T-helper 17 cell (primary cell): ENCODE measurements around the gene SUFU. TPM values are rescaled to one million over a fixed set of nuclear protein-coding genes. Genes with fewer than 3 reads are reported as not detected.
"Not testable (repeated sequence)": the region's sequence is repeated elsewhere in the genome, so short reads cannot be mapped to it uniquely, and the experiment has no call there.

ENCODE experiments used
- ATAC-seq: fragments of 150-1000 bp; cut with Tn5 transposase; 2 replicates; pipeline ENCODE4 v1.10.0; 2021; ENCODE audit warnings: mild to moderate bottlenecking, moderate library complexity
- DNase-seq, 3 donors: peaks; one replicate each; pipeline versions ENCODE4 v3.0.0 to v3.0.0-alpha.2; 2020 to 2021
- H3K9me3 ChIP-seq: one replicate; pipeline ENCODE4 v1.7.0; 2013; ENCODE audit warnings: low read length, mild to moderate bottlenecking; ENCODE audit not compliant: control insufficient read depth, poor library complexity, severe bottlenecking
- H3K27ac Mint-ChIP-seq: one replicate; pipeline ENCODE4 v1.8.0; 2022; ENCODE audit warnings: mild to moderate bottlenecking, moderate library complexity, mixed read lengths
- H3K27me3 Mint-ChIP-seq: one replicate; pipeline ENCODE4 v1.8.0; 2022; ENCODE audit warnings: mixed read lengths
- H3K36me3 Mint-ChIP-seq: one replicate; pipeline ENCODE4 v1.8.0; 2022; ENCODE audit warnings: low read depth, mixed read lengths
- H3K4me1 Mint-ChIP-seq: one replicate; pipeline ENCODE4 v1.8.0; 2022; ENCODE audit warnings: mild to moderate bottlenecking, mixed read lengths
- H3K4me3 Mint-ChIP-seq: one replicate; pipeline ENCODE4 v1.8.0; 2022; ENCODE audit warnings: mild to moderate bottlenecking, moderate library complexity, mixed read lengths
- total RNA-seq, 4 donors: library from RNA in 2 of 4; stranded (reverse) in 2 of 4; gene quantifications; one replicate each; pipeline ENCODE4 v1.2.3 and lab custom pipeline; 2022 to 2026

SUFU gene
- total RNA-seq, 2 donors from 2014 or later: 14.4 to 16.4 TPM

GRCh38 chr10:102661658-102662028 lies 157.9 kb downstream of the SUFU start:
- DNase-seq (no peak), ATAC-seq (peak; percentile 16)
- H3K27ac Mint-ChIP-seq: peak overlapping the region; percentile 83
- H3K27me3 Mint-ChIP-seq: no peaks in the 10 kb centered on the region
- H3K36me3 Mint-ChIP-seq: no peaks in the 10 kb centered on the region
- H3K4me3 Mint-ChIP-seq: peak overlapping the region; percentile 80
- no peaks in the 10 kb centered on the region for H3K9me3 ChIP-seq
- peaks cover 29% of the 10 kb centered on the region for H3K4me1 Mint-ChIP-seq

GRCh38 chr10:102665904-102666509 lies 162.2 kb downstream of the SUFU start:
- ATAC-seq (no peak), DNase-seq (no peak)
- Mint-ChIP-seq H3K27ac (no peak overlapping the region), H3K4me3 (no peak overlapping the region), H3K4me1 (peaks cover 24% of the 10 kb centered on the region), H3K36me3 (no peaks in the 10 kb centered on the region), H3K27me3 (no peaks in the 10 kb centered on the region)
- H3K9me3 ChIP-seq: no peaks in the 10 kb centered on the region

GRCh38 chr10:102667411-102667810 lies 163.6 kb downstream of the SUFU start:
- not testable (repeated sequence) for DNase-seq, H3K27me3 Mint-ChIP-seq, ATAC-seq, H3K36me3 Mint-ChIP-seq, H3K9me3 ChIP-seq
- Mint-ChIP-seq H3K4me1 (peaks cover 15% of the 10 kb centered on the region), H3K27ac (peak overlapping the region; percentile 86), H3K4me3 (peak overlapping the region; percentile 78)

- Mint-ChIP-seq H3K4me1 (peaks cover 18% of the 10 kb centered on the region), H3K4me3 (peak overlapping the region; percentile 52), H3K36me3 (no peaks in the 10 kb centered on the region), H3K27me3 (no peaks in the 10 kb centered on the region), H3K27ac (peak overlapping the region; percentile 86)
- DNase-seq (no peak), ATAC-seq (peak; percentile 61)
- H3K9me3 ChIP-seq: no peaks in the 10 kb centered on the region
Measured at GRCh38 chr10:102668326-102669107, 164.7 kb downstream of the SUFU start.

- Mint-ChIP-seq H3K27ac (peak overlapping the region; percentile 24), H3K27me3 (no peaks in the 10 kb centered on the region), H3K4me1 (peaks cover 26% of the 10 kb centered on the region), H3K4me3 (no peak overlapping the region), H3K36me3 (no peaks in the 10 kb centered on the region)
- H3K9me3 ChIP-seq: no peaks in the 10 kb centered on the region
- ATAC-seq: no peak
- no peak for DNase-seq
Measured at GRCh38 chr10:102669206-102670064, 165.7 kb downstream of the SUFU start.

GRCh38 chr10:102670065-102670670 lies 166.4 kb downstream of the SUFU start:
- peaks cover 32% of the 10 kb centered on the region for H3K4me1 Mint-ChIP-seq
- no peaks in the 10 kb centered on the region for H3K27me3 Mint-ChIP-seq
- H3K27ac Mint-ChIP-seq: peak overlapping the region; percentile 39
- no peak for DNase-seq
- ATAC-seq: no peak
- no peaks in the 10 kb centered on the region for H3K9me3 ChIP-seq
- H3K36me3 Mint-ChIP-seq: no peaks in the 10 kb centered on the region
- no peak overlapping the region for H3K4me3 Mint-ChIP-seq

- H3K4me1 Mint-ChIP-seq: peaks cover 37% of the 10 kb centered on the region
- DNase-seq: no peak
- no peak overlapping the region for H3K4me3 Mint-ChIP-seq
- no peaks in the 10 kb centered on the region for H3K27me3 Mint-ChIP-seq
- no peaks in the 10 kb centered on the region for H3K36me3 Mint-ChIP-seq
- H3K27ac Mint-ChIP-seq: peak overlapping the region; percentile 39
- H3K9me3 ChIP-seq: no peaks in the 10 kb centered on the region
- ATAC-seq: no peak
Measured at GRCh38 chr10:102670871-102671434, 167.2 kb downstream of the SUFU start.

GRCh38 chr10:102673236-102673818 lies 169.6 kb downstream of the SUFU start:
- ATAC-seq (no peak), DNase-seq (no peak)
- Mint-ChIP-seq H3K27me3 (no peaks in the 10 kb centered on the region), H3K36me3 (no peaks in the 10 kb centered on the region), H3K4me1 (peaks cover 29% of the 10 kb centered on the region), H3K4me3 (peak overlapping the region; percentile 90), H3K27ac (peak overlapping the region; percentile 95)
- no peaks in the 10 kb centered on the region for H3K9me3 ChIP-seq

GRCh38 chr10:102673819-102674511 lies 170.2 kb downstream of the SUFU start:
- Mint-ChIP-seq H3K27me3 (no peaks in the 10 kb centered on the region), H3K4me1 (peaks cover 30% of the 10 kb centered on the region), H3K4me3 (peak overlapping the region; percentile 90), H3K36me3 (no peaks in the 10 kb centered on the region), H3K27ac (peak overlapping the region; percentile 95)
- peak; percentile 43 to 65 (median 53) for DNase-seq
- no peaks in the 10 kb centered on the region for H3K9me3 ChIP-seq
- ATAC-seq: peak; percentile 94

- Mint-ChIP-seq H3K27me3 (no peaks in the 10 kb centered on the region), H3K27ac (peak overlapping the region; percentile 95), H3K4me1 (peaks cover 30% of the 10 kb centered on the region), H3K36me3 (no peaks in the 10 kb centered on the region), H3K4me3 (peak overlapping the region; percentile 90)
- DNase-seq (no peak), ATAC-seq (peak; percentile 67)
- no peaks in the 10 kb centered on the region for H3K9me3 ChIP-seq
Measured at GRCh38 chr10:102674566-102674965, 170.8 kb downstream of the SUFU start.

GRCh38 chr10:102675011-102675665 lies 171.4 kb downstream of the SUFU start:
- peak overlapping the region; percentile 95 for H3K27ac Mint-ChIP-seq
- no peak for DNase-seq
- no peaks in the 10 kb centered on the region for H3K36me3 Mint-ChIP-seq
- peak; percentile 12 for ATAC-seq
- peak overlapping the region; percentile 90 for H3K4me3 Mint-ChIP-seq
- H3K9me3 ChIP-seq: no peaks in the 10 kb centered on the region
- H3K4me1 Mint-ChIP-seq: peaks cover 30% of the 10 kb centered on the region
- no peaks in the 10 kb centered on the region for H3K27me3 Mint-ChIP-seq
